GM12878 (cell line): ENCODE results near the gene NRXN3. TPM values are rescaled to one million over a fixed set of nuclear protein-coding genes. Genes with fewer than 3 reads are reported as not detected.

ENCODE experiments used
- ATAC-seq: fragments of 200-7000 bp; cut with Tn5 transposase; 3 replicates; pipeline ENCODE4 v1.9.1; 2020; ENCODE audit warnings: mild to moderate bottlenecking, moderate library complexity
- BruUV-seq: library from RNA; stranded (reverse); fragments of 400-500 nt; replicated peaks from 2 replicates; lab custom pipeline; 2021; lab: Mats Ljungman, UMichigan
- CTCF ChIA-PET: fragments of 300-600 bp; sonication (Branson Sonifier 250); formaldehyde crosslinking; extraction: SDS; loops from one replicate; lab custom pipeline; 2021; ENCODE audit warnings: inconsistent platforms; lab: Yijun Ruan, JAX
- POLR2A ChIA-PET: fragments of 350-600 bp; formaldehyde crosslinking; extraction: SDS; loops from one replicate; lab custom pipeline; 2021; ENCODE audit warnings: inconsistent platforms; lab: Charles Lee
- RAD21 ChIA-PET: fragments of 300-600 bp; sonication (Branson Sonifier 250); formaldehyde crosslinking; loops from one replicate; lab custom pipeline; 2023; ENCODE audit warnings: antibody characterized with exemption; ENCODE audit not compliant: unreplicated experiment; lab: Charles Lee
- SMC1A ChIA-PET: fragments of 300-600 bp; sonication (Branson Sonifier 250); formaldehyde crosslinking; loops from one replicate; lab custom pipeline; 2023; ENCODE audit not compliant: unreplicated experiment, uncharacterized antibody; lab: Charles Lee
- DNase-seq: peaks from one replicate; pipeline ENCODE4 v3.0.0-alpha.2; 2011; ENCODE audit warnings: low read depth, low spot score
- FAIRE-seq: peaks from 3 replicates; lab custom pipeline; 2011; peaks lifted over from hg19 to GRCh38; lab: Jason Lieb, UNC
- H2AFZ ChIP-seq: 2 replicates; pipeline ENCODE4 v1.6.0; 2011; ENCODE audit warnings: low read depth, low read length, control low read depth; ENCODE audit not compliant: control insufficient read depth
- H3K27ac ChIP-seq: 2 replicates; pipeline ENCODE4 v1.5.1; 2011; ENCODE audit warnings: control low read depth; ENCODE audit not compliant: control insufficient read depth, insufficient read depth
- H3K27me3 ChIP-seq, 2 experiments: replicated peaks in 1 of 2; 2 replicates each; pipeline versions ENCODE4 v1.6.0 to v1.6.1; 2011; ENCODE audit warnings: low read length in 1 of 2; ENCODE audit not compliant: control insufficient read depth in 2 of 2, insufficient read depth in 2 of 2
- H3K36me3 ChIP-seq, 2 experiments: 2 replicates each; pipeline ENCODE4 v1.5.1; 2011; ENCODE audit warnings: low read length in 1 of 2; ENCODE audit not compliant: control insufficient read depth in 2 of 2, insufficient read depth in 2 of 2
- H3K4me1 ChIP-seq: 2 replicates; pipeline ENCODE4 v1.6.1; 2011; ENCODE audit warnings: mild to moderate bottlenecking, low read length, moderate library complexity, mixed read lengths; ENCODE audit not compliant: control insufficient read depth, insufficient read depth
- H3K4me2 ChIP-seq: 2 replicates; pipeline ENCODE4 v1.6.0; 2011; ENCODE audit warnings: control low read depth; ENCODE audit not compliant: control insufficient read depth, insufficient read depth
- H3K4me3 ChIP-seq: fragments of 200-600 bp; sonication (generic); 2 replicates; pipeline ENCODE4 v1.5.1; 2016
- H3K79me2 ChIP-seq: 2 replicates; pipeline ENCODE4 v1.6.0; 2011; ENCODE audit warnings: low read length; ENCODE audit not compliant: control insufficient read depth, insufficient read depth
- H3K9ac ChIP-seq: 2 replicates; pipeline ENCODE4 v1.8.0; 2011; ENCODE audit warnings: low read length, control low read depth, mixed read lengths; ENCODE audit not compliant: control insufficient read depth, insufficient read depth
- H3K9me3 ChIP-seq: replicated peaks from 3 replicates; pipeline ENCODE4 v1.5.1; 2011; ENCODE audit warnings: mild to moderate bottlenecking, low read length; ENCODE audit not compliant: control insufficient read depth, insufficient read depth
- H4K20me1 ChIP-seq: 2 replicates; pipeline ENCODE4 v1.6.0; 2011; ENCODE audit not compliant: control insufficient read depth, insufficient read depth
- ATF7 ChIP-seq: fragments of 450-650 bp; IDR thresholded peaks from 2 replicates; pipeline ENCODE4 v1.6.1; 2016; ENCODE audit warnings: low read depth, mild to moderate bottlenecking
- CEBPB ChIP-seq, 2 experiments: fragments of 150-350 bp in 1 of 2; IDR thresholded peaks; 2 replicates each; pipeline ENCODE4 v1.6.1; 2012 to 2014; ENCODE audit warnings: low read depth in 2 of 2, low read length in 2 of 2, borderline replicate concordance in 1 of 2, inconsistent platforms in 1 of 2
- MTA3 ChIP-seq: IDR thresholded peaks from 2 replicates; pipeline ENCODE4 v1.6.1; 2012; ENCODE audit warnings: low read length, inconsistent platforms, borderline replicate concordance
- PAX5 ChIP-seq: IDR thresholded peaks from 2 replicates; pipeline ENCODE4 v1.6.1; 2011; ENCODE audit warnings: low read depth, low read length, borderline replicate concordance
- RAD21 ChIP-seq: IDR thresholded peaks from 2 replicates; pipeline ENCODE4 v1.6.1; 2011; ENCODE audit warnings: mild to moderate bottlenecking, low read depth, low read length, moderate library complexity; ENCODE audit not compliant: insufficient read depth
- RCOR1 ChIP-seq: conservative IDR thresholded peaks from 2 replicates; pipeline ENCODE4 v1.6.1; 2012; ENCODE audit warnings: low read depth, low read length, improper control_type of control experiment
- SMC3 ChIP-seq: IDR thresholded peaks from 2 replicates; pipeline ENCODE4 v1.6.1; 2011; ENCODE audit warnings: low read length, improper control_type of control experiment, borderline replicate concordance
- SREBF1 ChIP-seq: IDR thresholded peaks from 2 replicates; pipeline ENCODE4 v1.6.1; 2012; ENCODE audit warnings: mild to moderate bottlenecking, low read length
- TAF1 ChIP-seq: IDR thresholded peaks from 2 replicates; pipeline ENCODE4 v1.6.1; 2011; ENCODE audit warnings: mild to moderate bottlenecking, low read depth, low read length, borderline replicate concordance
- YY1 ChIP-seq: IDR thresholded peaks from 2 replicates; pipeline ENCODE4 v1.6.1; 2011; ENCODE audit warnings: low read depth, mild to moderate bottlenecking, low read length
- ZNF207 ChIP-seq: fragments of 450-650 bp; IDR thresholded peaks from 2 replicates; pipeline ENCODE4 v1.6.1; 2014; ENCODE audit warnings: antibody characterized with exemption, mild to moderate bottlenecking, borderline replicate concordance
- ZSCAN29 ChIP-seq: fragments of 450-650 bp; IDR thresholded peaks from 2 replicates; pipeline ENCODE4 v1.6.1; 2017; ENCODE audit warnings: mild to moderate bottlenecking, moderate library complexity
- WGBS: methylation state at CpG from one replicate; pipeline ENCODE4 v1.1.6; 2016; ENCODE audit warnings: low lambda C conversion rate; ENCODE audit not compliant: insufficient replicate concordance, insufficient coverage; ENCODE audit errors: missing lambda C conversion rate; 5-methylcytosine and 5-hydroxymethylcytosine counted together
- in situ Hi-C: fragments of 300-500 bp; cut with MboI; formaldehyde crosslinking; loops from 9 replicates; pipeline ENCODE4 v1.14.3; 2018; ENCODE audit warnings: mixed read lengths
- intact Hi-C: fragments of 100-400 bp; cut with micrococcal nuclease; formaldehyde crosslinking; loops from one replicate; pipeline ENCODE4 v1.14.2; 2022; ENCODE audit not compliant: unreplicated experiment
- polyA plus RNA-seq, 11 experiments: library from polyadenylated mRNA; depleted of rRNA in 4 of 11; unstranded in 6 of 11; stranded (reverse) in 5 of 11; fragments of >200 nt; fragmentation: Nextera tagmentation in 4 of 11; fragmentation: Illumina TruSeq in 1 of 11; extraction: Ambion mirVana in 4 of 11; extraction: Trizol in 1 of 11; gene quantifications; 1 replicate in 1 of 11; 2 replicates in 10 of 11; pipeline versions ENCODE4 v1.2.1 to v1.2.3, GENCODE V29; 2011 to 2016; ENCODE audit warnings: inconsistent platforms in 2 of 11, missing spikeins in 2 of 11, low read depth in 1 of 11
- total RNA-seq, 4 experiments: library from RNA; depleted of rRNA in 3 of 4; stranded (reverse); fragments of >200 nt in 3 of 4; fragmentation: Illumina TruSeq in 1 of 4; extraction: Trizol in 1 of 4; gene quantifications; 2 replicates each; pipeline versions ENCODE4 v1.2.1 to v1.2.3, GENCODE V29; 2013 to 2021
- TF ChIP-seq, protein P1 (sequence below): fragments of 150-350 bp; IDR thresholded peaks from 2 replicates; pipeline ENCODE4 v1.6.1; 2014; ENCODE audit warnings: mild to moderate bottlenecking, low read depth, low read length
- TF ChIP-seq, protein P2 (sequence below): fragments of 450-650 bp; IDR thresholded peaks from 2 replicates; pipeline ENCODE4 v1.6.1; 2017; ENCODE audit warnings: mild to moderate bottlenecking, low read depth, inconsistent platforms; ENCODE audit not compliant: poor library complexity, severe bottlenecking
- TF ChIP-seq, protein P3 (sequence below): fragments of 450-650 bp; IDR thresholded peaks from 2 replicates; pipeline ENCODE4 v1.6.1; 2018; ENCODE audit warnings: borderline replicate concordance, mild to moderate bottlenecking; ENCODE audit not compliant: partially characterized antibody
- TF ChIP-seq, protein P4 (sequence below): IDR thresholded peaks from 2 replicates; pipeline ENCODE4 v1.6.1; 2012; ENCODE audit warnings: low read depth, low read length, improper control_type of control experiment

NRXN3 gene
- total and polyA plus RNA-seq, 10 of the 15 experiments (the other 5 are each of a cell fraction or from before 2014, with no cell fraction given): 0.52 to 3.3 (median 1.4) TPM

DNA sequence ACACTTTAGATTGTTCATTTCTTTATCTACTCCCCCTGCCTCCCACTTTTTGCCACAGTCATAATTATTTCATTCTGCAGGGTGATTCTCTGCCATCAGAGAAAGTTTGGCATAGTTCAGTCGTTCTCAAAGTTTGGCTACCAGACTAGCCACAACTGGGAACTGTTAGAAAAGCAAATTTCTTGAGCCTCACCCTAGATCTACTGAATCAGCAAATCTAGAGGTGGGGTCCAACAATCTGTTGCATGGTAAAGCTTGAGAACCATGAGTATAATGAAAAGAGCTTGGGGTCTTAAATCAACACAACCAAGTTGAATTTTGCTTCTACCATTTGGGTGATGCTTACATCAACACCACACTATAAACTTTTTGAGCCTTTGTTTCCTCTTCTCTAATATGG, 172.7 kb downstream of the NRXN3 start (continued):
- TF ChIP-seq ZSCAN29 (no peak), PAX5 (no peak)
- TF ChIP-seq, all 136 proteins: peak for 0

DNA sequence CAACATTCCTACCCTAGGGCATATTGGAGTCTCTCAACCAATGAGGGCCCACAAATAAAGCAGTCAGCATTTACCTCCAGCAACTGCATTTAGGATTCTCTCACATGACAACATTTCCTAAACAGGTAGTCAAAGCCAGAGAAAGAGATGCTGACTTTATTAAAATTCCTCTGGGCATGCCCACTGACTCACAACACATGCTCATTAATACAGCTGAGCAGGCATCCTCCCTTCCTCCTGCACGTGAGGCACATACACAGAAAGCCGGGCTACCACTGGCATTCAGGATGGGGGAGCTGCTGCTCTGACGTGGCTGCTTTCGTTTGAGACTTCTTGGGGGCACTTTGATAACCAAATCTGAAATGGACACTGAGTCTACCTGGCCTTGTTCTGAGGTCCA, 174.1 kb downstream of the NRXN3 start:
- ChIA-PET CTCF (no interaction called here), SMC1A (no interaction called here), POLR2A (no interaction called here), RAD21 (no interaction called here)
- no TSS peak for BruUV-seq
- Histone ChIP-seq H3K36me3 (no peaks in the 10 kb centered on the region), H3K27ac (no peak overlapping the region), H3K27me3 (no peaks in the 10 kb centered on the region), H2AFZ (no peak overlapping the region), H3K9me3 (no peaks in the 10 kb centered on the region), H3K4me3 (no peak overlapping the region), H3K9ac (no peak overlapping the region), H4K20me1 (no peaks in the 10 kb centered on the region), H3K4me2 (no peak overlapping the region), H3K4me1 (no peaks in the 10 kb centered on the region), H3K79me2 (no peaks in the 10 kb centered on the region)
- no peak for DNase-seq
- in situ Hi-C loops (no loop called here), intact Hi-C loops (no loop called here)
- WGBS: 3% methylated on average over 4 of the region's 4 CpGs
- no peak for ATAC-seq
- no peak for FAIRE-seq
- TF ChIP-seq MTA3: no peak
- TF ChIP-seq RAD21: no peak
- TF ChIP-seq, protein P1, sequence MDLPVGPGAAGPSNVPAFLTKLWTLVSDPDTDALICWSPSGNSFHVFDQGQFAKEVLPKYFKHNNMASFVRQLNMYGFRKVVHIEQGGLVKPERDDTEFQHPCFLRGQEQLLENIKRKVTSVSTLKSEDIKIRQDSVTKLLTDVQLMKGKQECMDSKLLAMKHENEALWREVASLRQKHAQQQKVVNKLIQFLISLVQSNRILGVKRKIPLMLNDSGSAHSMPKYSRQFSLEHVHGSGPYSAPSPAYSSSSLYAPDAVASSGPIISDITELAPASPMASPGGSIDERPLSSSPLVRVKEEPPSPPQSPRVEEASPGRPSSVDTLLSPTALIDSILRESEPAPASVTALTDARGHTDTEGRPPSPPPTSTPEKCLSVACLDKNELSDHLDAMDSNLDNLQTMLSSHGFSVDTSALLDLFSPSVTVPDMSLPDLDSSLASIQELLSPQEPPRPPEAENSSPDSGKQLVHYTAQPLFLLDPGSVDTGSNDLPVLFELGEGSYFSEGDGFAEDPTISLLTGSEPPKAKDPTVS: no peak
- TF ChIP-seq SMC3: no peak
- TF ChIP-seq, protein P2, sequence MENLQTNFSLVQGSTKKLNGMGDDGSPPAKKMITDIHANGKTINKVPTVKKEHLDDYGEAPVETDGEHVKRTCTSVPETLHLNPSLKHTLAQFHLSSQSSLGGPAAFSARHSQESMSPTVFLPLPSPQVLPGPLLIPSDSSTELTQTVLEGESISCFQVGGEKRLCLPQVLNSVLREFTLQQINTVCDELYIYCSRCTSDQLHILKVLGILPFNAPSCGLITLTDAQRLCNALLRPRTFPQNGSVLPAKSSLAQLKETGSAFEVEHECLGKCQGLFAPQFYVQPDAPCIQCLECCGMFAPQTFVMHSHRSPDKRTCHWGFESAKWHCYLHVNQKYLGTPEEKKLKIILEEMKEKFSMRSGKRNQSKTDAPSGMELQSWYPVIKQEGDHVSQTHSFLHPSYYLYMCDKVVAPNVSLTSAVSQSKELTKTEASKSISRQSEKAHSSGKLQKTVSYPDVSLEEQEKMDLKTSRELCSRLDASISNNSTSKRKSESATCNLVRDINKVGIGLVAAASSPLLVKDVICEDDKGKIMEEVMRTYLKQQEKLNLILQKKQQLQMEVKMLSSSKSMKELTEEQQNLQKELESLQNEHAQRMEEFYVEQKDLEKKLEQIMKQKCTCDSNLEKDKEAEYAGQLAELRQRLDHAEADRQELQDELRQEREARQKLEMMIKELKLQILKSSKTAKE: no peak
- no peak for TF ChIP-seq ZNF207
- no peak for TF ChIP-seq SREBF1
- no peak for TF ChIP-seq CEBPB (IDR thresholded peaks at IDR 0.05; ENCODE audit: borderline replicate concordance in 1 of 2, low read depth in 2 of 2, low read length in 2 of 2)
- no peak for TF ChIP-seq TAF1
- TF ChIP-seq ATF7: no peak
- no peak for TF ChIP-seq YY1
- TF ChIP-seq, protein P3, sequence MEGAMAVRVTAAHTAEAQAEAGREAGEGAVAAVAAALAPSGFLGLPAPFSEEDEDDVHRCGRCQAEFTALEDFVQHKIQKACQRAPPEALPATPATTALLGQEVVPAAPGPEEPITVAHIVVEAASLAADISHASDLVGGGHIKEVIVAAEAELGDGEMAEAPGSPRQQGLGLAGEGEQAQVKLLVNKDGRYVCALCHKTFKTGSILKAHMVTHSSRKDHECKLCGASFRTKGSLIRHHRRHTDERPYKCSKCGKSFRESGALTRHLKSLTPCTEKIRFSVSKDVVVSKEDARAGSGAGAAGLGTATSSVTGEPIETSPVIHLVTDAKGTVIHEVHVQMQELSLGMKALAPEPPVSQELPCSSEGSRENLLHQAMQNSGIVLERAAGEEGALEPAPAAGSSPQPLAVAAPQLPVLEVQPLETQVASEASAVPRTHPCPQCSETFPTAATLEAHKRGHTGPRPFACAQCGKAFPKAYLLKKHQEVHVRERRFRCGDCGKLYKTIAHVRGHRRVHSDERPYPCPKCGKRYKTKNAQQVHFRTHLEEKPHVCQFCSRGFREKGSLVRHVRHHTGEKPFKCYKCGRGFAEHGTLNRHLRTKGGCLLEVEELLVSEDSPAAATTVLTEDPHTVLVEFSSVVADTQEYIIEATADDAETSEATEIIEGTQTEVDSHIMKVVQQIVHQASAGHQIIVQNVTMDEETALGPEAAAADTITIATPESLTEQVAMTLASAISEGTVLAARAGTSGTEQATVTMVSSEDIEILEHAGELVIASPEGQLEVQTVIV: no peak
- TF ChIP-seq, protein P4, sequence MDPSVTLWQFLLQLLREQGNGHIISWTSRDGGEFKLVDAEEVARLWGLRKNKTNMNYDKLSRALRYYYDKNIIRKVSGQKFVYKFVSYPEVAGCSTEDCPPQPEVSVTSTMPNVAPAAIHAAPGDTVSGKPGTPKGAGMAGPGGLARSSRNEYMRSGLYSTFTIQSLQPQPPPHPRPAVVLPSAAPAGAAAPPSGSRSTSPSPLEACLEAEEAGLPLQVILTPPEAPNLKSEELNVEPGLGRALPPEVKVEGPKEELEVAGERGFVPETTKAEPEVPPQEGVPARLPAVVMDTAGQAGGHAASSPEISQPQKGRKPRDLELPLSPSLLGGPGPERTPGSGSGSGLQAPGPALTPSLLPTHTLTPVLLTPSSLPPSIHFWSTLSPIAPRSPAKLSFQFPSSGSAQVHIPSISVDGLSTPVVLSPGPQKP: no peak
- TF ChIP-seq RCOR1: no peak
